ENCODE results near the gene RFFL. TPM values are rescaled to one million over a fixed set of nuclear protein-coding genes. Genes with fewer than 3 reads are reported as not detected.

RFFL gene
- total RNA-seq, 1 experiment from 2014 or later: 30.3 TPM

DNA sequence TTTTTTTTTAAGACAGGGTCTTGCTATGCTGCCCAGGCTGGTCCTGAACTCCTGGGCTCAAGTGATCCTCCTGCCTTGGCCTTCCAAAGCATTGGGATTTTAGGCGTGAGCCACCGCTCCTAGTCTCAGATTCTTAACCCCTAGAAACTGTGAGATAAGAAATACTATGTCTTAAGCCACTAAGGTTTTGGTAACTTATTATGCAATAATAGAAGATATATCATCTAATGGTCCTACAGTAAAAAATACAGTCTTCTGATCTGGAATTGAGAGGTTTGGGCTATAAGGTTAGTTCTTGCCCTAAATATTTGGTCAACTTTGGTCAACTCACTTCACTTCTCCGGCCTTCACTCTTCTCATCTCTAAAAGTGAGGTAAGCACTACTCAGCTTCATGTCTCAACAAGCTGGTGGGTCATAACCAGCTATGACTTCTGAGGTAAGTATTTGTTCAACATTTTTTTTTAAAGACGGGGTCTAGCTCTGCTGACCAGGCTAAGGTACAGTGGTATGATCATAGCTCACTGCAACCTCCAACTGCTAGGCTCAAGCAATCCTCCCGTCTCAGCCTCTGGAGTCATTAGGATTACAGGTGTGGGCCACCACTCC lies 41.4 kb upstream of the RFFL start:
- CTCF ChIA-PET: no interaction called here
- ATAC-seq (no peak), DNase-seq (ENCODE audit: low spot score) (no peak)
- no peak for TF ChIP-seq GABPB1 (CRISPR knock-in tag; IDR thresholded peaks at IDR 0.05)
- no peak for TF ChIP-seq ZNF219 (CRISPR knock-in tag; IDR thresholded peaks at IDR 0.05; ENCODE audit: borderline replicate concordance)
- TF ChIP-seq, protein P1, sequence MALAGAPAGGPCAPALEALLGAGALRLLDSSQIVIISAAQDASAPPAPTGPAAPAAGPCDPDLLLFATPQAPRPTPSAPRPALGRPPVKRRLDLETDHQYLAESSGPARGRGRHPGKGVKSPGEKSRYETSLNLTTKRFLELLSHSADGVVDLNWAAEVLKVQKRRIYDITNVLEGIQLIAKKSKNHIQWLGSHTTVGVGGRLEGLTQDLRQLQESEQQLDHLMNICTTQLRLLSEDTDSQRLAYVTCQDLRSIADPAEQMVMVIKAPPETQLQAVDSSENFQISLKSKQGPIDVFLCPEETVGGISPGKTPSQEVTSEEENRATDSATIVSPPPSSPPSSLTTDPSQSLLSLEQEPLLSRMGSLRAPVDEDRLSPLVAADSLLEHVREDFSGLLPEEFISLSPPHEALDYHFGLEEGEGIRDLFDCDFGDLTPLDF (CRISPR knock-in tag; IDR thresholded peaks at IDR 0.05): no peak
- no peak for TF ChIP-seq TEAD1 (CRISPR knock-in tag; IDR thresholded peaks at IDR 0.05)
- TF ChIP-seq, protein P2, sequence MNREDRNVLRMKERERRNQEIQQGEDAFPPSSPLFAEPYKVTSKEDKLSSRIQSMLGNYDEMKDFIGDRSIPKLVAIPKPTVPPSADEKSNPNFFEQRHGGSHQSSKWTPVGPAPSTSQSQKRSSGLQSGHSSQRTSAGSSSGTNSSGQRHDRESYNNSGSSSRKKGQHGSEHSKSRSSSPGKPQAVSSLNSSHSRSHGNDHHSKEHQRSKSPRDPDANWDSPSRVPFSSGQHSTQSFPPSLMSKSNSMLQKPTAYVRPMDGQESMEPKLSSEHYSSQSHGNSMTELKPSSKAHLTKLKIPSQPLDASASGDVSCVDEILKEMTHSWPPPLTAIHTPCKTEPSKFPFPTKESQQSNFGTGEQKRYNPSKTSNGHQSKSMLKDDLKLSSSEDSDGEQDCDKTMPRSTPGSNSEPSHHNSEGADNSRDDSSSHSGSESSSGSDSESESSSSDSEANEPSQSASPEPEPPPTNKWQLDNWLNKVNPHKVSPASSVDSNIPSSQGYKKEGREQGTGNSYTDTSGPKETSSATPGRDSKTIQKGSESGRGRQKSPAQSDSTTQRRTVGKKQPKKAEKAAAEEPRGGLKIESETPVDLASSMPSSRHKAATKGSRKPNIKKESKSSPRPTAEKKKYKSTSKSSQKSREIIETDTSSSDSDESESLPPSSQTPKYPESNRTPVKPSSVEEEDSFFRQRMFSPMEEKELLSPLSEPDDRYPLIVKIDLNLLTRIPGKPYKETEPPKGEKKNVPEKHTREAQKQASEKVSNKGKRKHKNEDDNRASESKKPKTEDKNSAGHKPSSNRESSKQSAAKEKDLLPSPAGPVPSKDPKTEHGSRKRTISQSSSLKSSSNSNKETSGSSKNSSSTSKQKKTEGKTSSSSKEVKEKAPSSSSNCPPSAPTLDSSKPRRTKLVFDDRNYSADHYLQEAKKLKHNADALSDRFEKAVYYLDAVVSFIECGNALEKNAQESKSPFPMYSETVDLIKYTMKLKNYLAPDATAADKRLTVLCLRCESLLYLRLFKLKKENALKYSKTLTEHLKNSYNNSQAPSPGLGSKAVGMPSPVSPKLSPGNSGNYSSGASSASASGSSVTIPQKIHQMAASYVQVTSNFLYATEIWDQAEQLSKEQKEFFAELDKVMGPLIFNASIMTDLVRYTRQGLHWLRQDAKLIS (CRISPR knock-in tag; IDR thresholded peaks at IDR 0.05; ENCODE audit: borderline replicate concordance): no peak
- TF ChIP-seq CBFB (CRISPR knock-in tag; IDR thresholded peaks at IDR 0.05; ENCODE audit: low read depth): no peak
- POLR2A ChIA-PET: no interaction called here
- no peaks in the 10 kb centered on the region for H3K4me1 Mint-ChIP-seq
- no peaks in the 10 kb centered on the region for H3K9me3 Mint-ChIP-seq
- H3K27me3 Mint-ChIP-seq (ENCODE audit: low read depth): no peaks in the 10 kb centered on the region
- no peak overlapping the region for H3K27ac Mint-ChIP-seq
- peaks cover 22% of the 10 kb centered on the region for H3K36me3 Mint-ChIP-seq
- H3K4me3 Mint-ChIP-seq: no peak overlapping the region

DNA sequence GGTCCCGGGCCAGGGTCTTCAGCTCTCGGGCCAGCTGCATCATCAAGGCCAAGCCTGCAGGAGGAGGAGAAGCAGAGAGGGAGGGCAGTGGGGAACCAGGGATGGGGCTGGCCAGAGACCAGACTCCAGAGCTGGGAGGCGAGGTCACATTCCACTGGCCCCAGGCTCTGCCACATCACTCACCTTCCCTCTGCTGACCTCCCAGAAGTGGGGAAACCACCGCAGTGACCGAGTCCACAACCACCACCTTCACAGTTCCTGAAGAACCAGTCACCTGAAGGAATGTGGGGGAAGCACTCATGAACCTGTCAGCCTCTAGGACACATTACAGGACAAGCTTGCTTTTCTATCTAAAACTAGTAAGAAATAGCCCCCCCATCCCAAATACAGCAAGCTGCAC lies 39.8 kb upstream of the RFFL start:
- no peak for TF ChIP-seq SP1 (CRISPR knock-in tag; conservative IDR thresholded peaks at IDR 0.05)
- no peak for TF ChIP-seq JAZF1 (CRISPR knock-in tag; IDR thresholded peaks at IDR 0.05)
- Mint-ChIP-seq H3K27ac (no peak overlapping the region), H3K27me3 (ENCODE audit: low read depth) (no peaks in the 10 kb centered on the region), H3K9me3 (no peaks in the 10 kb centered on the region), H3K4me3 (no peak overlapping the region), H3K36me3 (peaks cover 22% of the 10 kb centered on the region), H3K4me1 (no peaks in the 10 kb centered on the region)
- no peak for DNase-seq (ENCODE audit: low spot score)
- ChIA-PET CTCF (interaction anchor here (1.2 to 1.8 kb wide), 2 partner anchors 14 to 16 kb away, joined by 5 to 7 read pairs; partner anchors contain the start of gene RAD51D), POLR2A (no interaction called here)
- no peak for ATAC-seq

DNA sequence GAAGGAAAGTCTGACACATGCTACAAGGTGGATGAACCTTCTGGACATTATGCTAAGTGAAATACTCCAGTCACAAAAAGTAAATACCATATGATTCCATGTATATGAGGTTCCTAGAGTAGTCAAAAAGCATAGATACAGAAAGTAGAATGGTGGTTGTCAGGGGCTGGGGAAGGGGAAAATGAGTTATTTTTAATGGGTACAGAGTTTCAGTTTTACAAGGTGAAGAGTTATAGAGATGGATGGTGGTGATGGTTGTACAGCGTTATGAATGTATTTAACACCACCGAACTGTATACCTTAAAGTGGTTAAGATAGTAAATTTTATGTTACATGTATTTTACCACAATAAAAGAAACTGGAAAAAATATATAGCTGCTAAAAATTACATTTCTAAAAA lies 38.2 kb upstream of the RFFL start:
- no peaks in the 10 kb centered on the region for H3K27me3 Mint-ChIP-seq (ENCODE audit: low read depth)
- ChIA-PET POLR2A (no interaction called here), CTCF (no interaction called here)
- H3K9me3 Mint-ChIP-seq: no peaks in the 10 kb centered on the region
- peaks cover 22% of the 10 kb centered on the region for H3K36me3 Mint-ChIP-seq
- H3K4me3 Mint-ChIP-seq: no peak overlapping the region
- DNase-seq (ENCODE audit: low spot score) (no peak), ATAC-seq (no peak)
- H3K27ac Mint-ChIP-seq: no peak overlapping the region
- no peaks in the 10 kb centered on the region for H3K4me1 Mint-ChIP-seq
- TF ChIP-seq, protein P3, sequence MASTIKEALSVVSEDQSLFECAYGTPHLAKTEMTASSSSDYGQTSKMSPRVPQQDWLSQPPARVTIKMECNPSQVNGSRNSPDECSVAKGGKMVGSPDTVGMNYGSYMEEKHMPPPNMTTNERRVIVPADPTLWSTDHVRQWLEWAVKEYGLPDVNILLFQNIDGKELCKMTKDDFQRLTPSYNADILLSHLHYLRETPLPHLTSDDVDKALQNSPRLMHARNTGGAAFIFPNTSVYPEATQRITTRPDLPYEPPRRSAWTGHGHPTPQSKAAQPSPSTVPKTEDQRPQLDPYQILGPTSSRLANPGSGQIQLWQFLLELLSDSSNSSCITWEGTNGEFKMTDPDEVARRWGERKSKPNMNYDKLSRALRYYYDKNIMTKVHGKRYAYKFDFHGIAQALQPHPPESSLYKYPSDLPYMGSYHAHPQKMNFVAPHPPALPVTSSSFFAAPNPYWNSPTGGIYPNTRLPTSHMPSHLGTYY (CRISPR knock-in tag; IDR thresholded peaks at IDR 0.05): no peak
- no peak for TF ChIP-seq SOX15 (CRISPR knock-in tag; IDR thresholded peaks at IDR 0.05)
- TF ChIP-seq ELF4 (CRISPR knock-in tag; IDR thresholded peaks at IDR 0.05; ENCODE audit: low read depth): no peak
- no peak for TF ChIP-seq SMAD3 (CRISPR knock-in tag; IDR thresholded peaks at IDR 0.05; ENCODE audit: borderline replicate concordance)
- TF ChIP-seq, protein P4, sequence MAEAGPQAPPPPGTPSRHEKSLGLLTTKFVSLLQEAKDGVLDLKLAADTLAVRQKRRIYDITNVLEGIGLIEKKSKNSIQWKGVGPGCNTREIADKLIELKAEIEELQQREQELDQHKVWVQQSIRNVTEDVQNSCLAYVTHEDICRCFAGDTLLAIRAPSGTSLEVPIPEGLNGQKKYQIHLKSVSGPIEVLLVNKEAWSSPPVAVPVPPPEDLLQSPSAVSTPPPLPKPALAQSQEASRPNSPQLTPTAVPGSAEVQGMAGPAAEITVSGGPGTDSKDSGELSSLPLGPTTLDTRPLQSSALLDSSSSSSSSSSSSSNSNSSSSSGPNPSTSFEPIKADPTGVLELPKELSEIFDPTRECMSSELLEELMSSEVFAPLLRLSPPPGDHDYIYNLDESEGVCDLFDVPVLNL (CRISPR knock-in tag; IDR thresholded peaks at IDR 0.05; ENCODE audit: borderline replicate concordance, low read depth): no peak

Measured in WTC11 (cell line).